Activated naive CD8-positive, alpha-beta T cell treated with anti-CD3 and anti-CD28 coated beads, Interleukin-2, amount 50 U/mL, for 16 hours (primary cell): ENCODE data around the gene THBD.

ENCODE experiments used
- DNase-seq: peaks from one replicate; pipeline ENCODE4 v3.0.0-alpha.2; 2020; ENCODE audit warnings: low read depth, low spot score

Gene THBD

DNA sequence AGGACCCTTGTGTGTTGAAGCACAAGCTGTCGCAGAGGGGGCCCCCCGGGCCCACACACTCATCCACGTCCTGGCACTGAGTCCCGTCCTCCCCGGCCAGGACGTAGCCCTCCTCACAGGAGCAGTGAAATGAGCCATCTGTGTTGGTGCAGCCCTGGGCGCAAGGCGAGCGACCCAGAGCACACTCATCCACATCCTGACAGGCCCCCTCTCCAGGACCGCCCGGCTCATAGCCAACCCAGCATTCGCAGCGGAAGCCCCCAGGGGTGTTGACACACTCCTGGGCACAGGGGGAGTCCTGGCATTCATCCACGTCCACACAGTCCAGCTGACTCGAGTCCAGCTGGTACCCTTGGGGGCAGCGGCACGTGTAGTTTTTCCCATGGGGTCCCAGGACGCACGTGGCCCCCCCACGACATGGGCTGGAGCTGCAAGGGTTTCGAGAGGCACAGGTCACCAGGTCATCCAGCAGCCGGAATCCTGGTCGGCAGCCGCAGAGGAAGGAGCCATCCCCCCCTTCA, 35.4 kb upstream of the THBD start:
- no peak for DNase-seq

DNA sequence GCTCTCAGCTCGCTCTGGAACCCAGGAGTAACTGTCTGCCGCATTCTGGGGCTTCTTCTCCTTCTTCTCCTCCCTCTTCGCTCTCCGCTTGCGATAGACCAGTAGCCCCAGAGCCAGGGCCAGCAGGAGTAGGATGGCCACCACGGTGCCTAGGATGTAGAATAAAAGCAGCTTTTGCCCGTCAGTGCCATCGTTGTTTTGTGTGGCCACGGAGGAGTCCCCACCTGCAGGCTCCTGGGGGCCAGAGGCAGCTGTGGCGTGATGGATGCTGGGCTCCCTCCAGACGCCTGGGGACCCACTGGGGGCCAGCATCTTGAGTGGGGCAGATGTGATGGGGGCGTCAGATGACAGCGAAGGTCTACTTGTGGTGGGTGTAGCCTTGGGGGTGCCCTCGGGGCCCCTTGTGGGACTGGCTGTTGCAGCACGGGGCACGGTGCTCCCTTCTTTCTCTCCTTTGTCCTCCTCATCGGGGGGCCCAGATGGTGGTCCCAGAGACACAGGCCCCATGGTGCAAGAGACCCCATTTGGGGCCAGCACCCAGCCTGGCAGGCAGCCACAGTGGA, 34.9 kb upstream of the THBD start:
- DNase-seq, result no peak

DNA sequence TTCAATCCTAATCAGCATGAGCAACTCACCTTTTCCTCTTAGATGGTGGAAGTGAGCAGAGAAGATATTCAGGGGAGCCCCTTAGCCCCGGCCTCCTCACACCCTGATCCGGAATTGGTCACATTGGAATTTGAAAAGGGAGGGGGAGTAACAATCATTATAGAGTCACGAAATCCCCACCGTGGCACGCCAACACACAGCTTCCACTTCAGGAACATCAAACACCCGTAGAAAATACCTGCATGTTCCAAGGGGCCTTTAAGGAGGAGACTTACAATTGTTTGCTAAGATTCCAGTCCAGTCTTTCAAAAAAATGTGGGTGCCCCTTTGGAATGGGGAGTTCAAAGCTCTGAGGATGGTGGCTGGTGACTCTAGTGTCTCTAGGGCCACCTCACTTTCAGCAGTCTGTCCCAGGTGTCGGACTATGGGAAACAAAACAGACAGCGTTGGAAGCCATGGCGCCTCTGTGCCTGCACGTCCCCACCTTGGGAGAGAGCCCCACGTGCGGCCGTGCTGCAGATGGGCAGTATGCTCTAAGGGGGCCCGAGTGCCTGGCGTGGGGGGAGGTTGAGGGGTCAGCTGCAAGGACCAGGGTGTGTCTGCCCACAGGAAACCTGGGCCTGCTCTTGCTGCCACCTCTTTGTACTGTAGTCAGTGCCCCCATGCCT, 34.2 kb upstream of the THBD start:
- no peak for DNase-seq

DNA sequence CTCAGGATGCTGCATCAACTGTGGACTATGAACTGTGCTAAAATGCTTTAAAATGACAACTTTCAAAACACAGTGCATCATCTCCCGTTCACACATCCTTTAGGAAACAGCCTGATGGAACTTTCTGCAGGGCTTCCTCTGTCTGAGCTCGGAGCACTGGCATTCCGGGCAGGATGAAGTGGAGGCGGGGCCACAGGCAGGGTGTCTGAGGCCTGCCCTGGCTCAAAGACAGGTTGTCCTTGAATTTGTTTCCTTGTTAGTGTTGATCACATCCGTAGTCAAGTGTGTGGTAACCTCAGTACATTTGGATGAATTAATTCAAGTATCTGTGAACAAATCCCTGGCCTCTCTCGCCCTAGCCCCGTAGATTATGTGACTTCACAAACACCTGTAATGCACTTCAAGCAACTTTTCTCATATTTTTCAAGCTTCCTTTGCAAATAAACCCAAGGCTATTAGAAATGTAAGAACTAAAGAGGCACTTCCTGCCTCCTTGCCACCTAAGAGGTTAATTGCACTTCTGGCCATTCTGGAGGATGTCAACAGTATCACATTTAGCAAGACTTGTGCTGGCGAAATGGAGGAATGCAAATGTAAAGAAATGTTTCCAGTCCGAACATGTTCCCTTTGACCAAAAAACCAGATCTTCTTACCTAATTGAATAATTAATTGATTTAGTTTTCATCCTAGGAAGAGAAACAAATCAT, 33.5 kb upstream of the THBD start:
- no peak for DNase-seq

DNA sequence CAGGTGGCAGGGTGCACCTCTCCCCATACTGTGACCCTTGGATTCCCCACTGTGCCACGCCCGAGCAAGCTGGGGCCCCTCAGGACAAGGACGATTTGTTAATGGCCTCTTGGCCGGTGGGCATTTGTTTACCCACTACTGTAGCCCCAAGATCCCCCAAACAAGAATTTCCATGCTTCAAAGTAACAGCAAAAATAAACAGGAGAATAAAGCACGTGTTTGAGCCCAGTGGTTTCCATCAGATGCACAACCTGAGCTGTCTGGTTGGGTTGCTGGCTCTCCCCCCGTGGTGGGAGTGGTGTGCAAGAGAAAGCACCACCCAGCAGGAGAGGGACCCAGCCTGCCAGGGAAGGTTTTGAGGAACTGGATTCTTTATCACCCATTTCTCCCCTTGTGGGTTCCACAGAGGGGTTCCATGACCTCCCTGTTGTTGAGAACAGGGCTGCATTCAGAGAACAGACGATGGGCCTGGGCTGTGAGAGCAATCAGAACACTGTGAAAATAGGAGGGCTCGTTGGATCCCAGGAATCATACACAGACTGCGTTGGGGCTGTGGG, 31.9 kb upstream of the THBD start:
- DNase-seq, result no peak

GRCh38 chr20:23080521-23080920, 31.0 kb upstream of the THBD start:
- no peak for DNase-seq

DNA sequence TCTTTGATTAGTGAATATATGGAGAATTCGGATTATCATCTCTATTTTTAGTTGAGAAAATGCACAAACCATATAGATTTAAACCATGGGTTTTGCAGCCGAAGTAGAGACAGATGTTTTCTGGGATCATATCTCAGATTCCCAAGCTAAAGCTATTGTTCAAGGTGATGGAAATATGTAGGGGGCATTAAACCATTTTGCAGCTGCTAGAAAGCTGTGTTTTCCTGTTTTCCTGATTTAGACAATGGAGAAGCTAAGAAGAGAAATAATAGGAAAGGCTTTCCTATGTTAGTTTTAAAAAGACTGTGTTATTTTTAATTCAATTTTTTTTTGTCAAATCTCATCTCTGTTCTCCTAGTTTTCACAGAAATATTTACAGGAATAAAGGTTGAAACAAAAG, 30.5 kb upstream of the THBD start:
- no peak for DNase-seq

DNA sequence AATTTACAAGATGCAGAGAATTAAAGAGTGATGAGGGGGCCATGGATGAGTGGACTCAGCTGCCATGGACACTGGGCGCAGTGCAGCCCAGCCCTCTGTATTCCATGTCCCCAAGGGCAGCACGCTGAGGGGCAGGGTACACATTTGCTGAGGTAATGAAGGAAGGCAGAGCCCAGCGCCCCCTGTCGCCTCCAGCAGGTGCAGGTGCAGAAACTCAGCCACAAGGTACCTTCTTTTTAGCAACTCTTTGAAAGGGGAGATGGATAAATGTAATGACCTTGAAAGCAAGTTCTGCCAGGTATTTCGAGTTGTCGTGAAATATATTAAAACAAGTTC, 29.5 kb upstream of the THBD start:
- no peak for DNase-seq

DNA sequence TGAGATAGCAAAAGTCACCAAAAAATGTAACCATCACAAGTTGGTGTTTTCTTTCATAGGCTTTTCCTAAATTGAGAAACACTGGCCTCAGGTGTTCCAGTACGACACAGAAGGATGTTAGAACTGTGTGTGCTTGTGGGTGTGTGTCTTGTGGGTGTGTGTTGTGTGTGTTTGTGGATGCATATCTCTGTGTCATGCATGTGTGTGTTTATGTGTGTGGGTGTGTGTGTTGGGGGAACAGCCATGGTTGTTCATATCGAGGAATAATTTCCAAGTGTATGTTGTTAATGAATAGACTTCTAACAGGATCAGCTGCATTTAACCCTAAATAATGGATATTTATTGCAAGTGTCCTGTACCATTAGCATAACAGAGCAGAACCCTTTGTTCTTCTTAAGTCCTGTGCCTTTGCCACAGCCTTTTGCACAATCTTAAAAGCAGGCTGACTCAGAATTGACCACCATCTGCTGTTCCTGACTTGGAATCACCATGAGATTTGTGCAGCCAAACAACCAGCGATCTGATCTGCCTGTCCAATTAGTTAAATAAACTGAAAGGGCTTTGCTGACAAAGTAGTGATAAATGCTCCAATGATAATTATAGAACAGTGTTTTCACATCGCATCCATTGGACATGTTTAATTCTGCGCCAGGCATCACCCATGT, 29.0 kb upstream of the THBD start:
- no peak for DNase-seq

- DNase-seq, result no peak
Observed at GRCh38 chr20:23077277-23077676, 27.8 kb upstream of the THBD start.

- no peak for DNase-seq
Observed at GRCh38 chr20:23074052-23074451, 24.6 kb upstream of the THBD start.

GRCh38 chr20:23072892-23073586, 23.6 kb upstream of the THBD start:
- DNase-seq, result no peak

GRCh38 chr20:23071996-23072395, 22.5 kb upstream of the THBD start:
- no peak for DNase-seq

GRCh38 chr20:23071398-23071797, 21.9 kb upstream of the THBD start:
- DNase-seq, result no peak

- DNase-seq, result no peak
Observed at GRCh38 chr20:23069108-23069507, 19.6 kb upstream of the THBD start.

DNA sequence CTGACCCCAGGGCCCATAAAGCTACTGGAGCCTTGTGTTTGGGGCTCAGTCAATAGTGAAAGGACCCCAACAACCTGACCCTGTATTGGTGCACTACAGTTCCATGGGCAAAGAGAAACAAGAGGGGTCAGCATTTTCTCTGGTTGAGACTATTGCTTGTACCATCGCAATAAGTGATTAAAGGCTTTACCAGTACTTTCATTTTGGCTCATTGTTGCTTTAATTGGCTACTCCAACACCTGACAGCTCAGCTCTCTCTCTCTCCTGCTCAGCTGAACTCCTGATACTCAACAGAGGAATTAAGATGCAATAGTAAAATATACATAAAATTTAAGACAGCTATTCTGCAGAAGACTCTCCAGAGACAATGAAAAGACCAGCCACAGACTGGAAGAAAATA, 18.8 kb upstream of the THBD start:
- no peak for DNase-seq

GRCh38 chr20:23066772-23067171, 17.3 kb upstream of the THBD start:
- DNase-seq, result no peak

DNA sequence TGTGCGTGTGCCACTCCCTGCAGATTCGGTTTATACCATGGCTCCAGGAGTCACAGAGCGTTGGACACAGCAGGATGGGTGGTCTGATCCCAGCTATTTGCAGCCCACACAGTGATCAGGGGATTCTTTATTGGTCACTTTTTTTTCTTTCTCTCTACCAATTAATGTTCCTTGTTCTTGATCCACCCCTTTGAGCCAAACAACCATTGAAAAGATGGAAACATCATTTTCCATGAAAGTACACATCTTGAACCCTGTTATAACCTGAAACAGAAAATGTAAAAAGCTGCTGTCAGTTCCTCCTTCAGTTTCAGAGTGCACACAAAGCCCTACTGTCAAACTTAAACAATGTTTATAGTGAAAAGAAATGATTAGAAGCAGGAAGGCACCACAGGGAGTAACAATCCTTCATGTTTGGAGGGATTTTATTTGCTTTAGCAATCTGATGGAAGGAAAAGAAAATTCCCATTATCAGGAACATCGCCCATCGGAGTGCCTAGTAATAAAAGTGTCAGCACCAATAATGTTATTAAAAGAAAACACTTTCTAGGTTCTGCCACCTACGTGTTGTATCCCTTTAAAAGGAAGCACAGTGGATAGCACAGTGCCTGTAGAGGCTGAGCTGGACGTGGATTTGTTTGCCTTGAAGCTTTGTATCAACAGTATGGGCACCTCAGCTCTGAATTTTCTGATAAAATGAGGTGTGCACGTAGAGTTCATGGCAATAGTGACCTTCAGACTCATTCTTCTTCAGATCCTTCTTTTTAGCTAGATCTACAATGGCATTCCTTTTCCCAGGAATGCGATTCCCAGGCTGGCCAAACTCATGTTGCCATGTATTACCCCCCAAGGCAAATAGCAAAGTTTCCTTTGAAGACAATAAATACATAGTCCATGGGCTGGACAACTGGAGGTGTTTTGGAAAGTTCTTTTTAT, 16.1 kb upstream of the THBD start:
- DNase-seq, result no peak

DNA sequence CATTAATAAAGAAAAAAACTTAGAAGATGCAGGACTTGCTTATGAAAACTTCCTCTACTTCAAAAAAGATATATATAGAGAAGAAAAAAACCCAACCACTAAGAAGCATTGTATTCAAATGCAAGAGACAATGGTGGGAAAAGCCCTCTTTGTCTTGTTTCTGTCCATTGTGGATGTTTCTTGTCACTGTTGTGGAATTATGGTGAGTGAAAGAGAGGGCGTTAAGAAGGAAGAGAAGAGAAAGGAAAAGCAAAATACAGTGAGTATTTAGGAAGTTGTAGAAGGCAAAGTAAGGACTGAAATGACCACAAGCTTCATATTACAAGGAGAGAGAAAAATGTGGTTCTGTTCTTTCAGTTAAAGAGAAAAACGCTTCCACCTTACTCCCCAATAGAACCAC, 14.1 kb upstream of the THBD start:
- no peak for DNase-seq

GRCh38 chr20:23063168-23063567, 13.7 kb upstream of the THBD start:
- no peak for DNase-seq

GRCh38 chr20:23062632-23063031, 13.2 kb upstream of the THBD start:
- no peak for DNase-seq
